22Rv1 (cell line): ENCODE data around the gene ZNF296.

Experiments
- ZFX ChIP-seq: fragments of 450-650 bp; IDR thresholded peaks from 2 replicates; pipeline ENCODE4 v1.6.1; 2017; ENCODE audit warnings: antibody characterized with exemption, borderline replicate concordance
- TF ChIP-seq, protein P1 (sequence below): fragments of 450-650 bp; IDR thresholded peaks from 2 replicates; pipeline ENCODE4 v1.5.1; 2017; ENCODE audit warnings: mild to moderate bottlenecking

DNA sequence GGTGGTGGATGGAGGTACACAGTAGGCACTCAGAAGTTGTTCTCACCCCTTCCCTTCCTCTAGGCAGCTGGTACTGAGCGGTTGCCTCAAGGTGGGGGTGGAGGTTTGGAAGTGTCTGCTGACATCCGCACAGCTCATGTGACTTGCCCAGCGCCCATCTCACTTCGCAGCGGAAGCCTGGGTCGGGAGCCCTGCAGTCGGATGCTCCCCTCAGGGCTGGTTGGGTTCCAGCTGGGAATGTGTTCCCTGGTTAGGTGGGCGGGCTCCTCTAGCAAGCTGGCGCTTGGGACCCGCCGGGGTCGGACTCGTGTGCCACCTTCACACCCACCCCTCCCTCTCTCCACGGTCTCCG lies 26.9 kb upstream of the ZNF296 start:
- TF ChIP-seq, protein P1, sequence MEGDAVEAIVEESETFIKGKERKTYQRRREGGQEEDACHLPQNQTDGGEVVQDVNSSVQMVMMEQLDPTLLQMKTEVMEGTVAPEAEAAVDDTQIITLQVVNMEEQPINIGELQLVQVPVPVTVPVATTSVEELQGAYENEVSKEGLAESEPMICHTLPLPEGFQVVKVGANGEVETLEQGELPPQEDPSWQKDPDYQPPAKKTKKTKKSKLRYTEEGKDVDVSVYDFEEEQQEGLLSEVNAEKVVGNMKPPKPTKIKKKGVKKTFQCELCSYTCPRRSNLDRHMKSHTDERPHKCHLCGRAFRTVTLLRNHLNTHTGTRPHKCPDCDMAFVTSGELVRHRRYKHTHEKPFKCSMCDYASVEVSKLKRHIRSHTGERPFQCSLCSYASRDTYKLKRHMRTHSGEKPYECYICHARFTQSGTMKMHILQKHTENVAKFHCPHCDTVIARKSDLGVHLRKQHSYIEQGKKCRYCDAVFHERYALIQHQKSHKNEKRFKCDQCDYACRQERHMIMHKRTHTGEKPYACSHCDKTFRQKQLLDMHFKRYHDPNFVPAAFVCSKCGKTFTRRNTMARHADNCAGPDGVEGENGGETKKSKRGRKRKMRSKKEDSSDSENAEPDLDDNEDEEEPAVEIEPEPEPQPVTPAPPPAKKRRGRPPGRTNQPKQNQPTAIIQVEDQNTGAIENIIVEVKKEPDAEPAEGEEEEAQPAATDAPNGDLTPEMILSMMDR, result no peak
- TF ChIP-seq ZFX, result no peak
